Astrocyte of the spinal cord (primary cell): ENCODE measurements around the gene KIF3A.
A peak's percentile ranks its signal among the peaks of the same experiment; 100 is the strongest.

Experiments
- DNase-seq: peaks from one replicate; pipeline ENCODE4 v3.0.0; 2011; ENCODE audit warnings: low read depth, low spot score
- H3K4me3 ChIP-seq: 2 replicates; pipeline ENCODE4 v1.5.1; 2011; ENCODE audit warnings: low read depth, mild to moderate bottlenecking, low read length, moderate library complexity
- CTCF ChIP-seq: IDR thresholded peaks from 2 replicates; pipeline ENCODE4 v1.5.1; 2012; ENCODE audit warnings: low read depth, mild to moderate bottlenecking, low read length, inconsistent platforms
- in situ Hi-C: cut with HindIII; loops from 2 replicates; pipeline ENCODE4 v1.10.0; 2017; ENCODE audit warnings: low sequenced_read_pairs

The KIF3A gene

DNA sequence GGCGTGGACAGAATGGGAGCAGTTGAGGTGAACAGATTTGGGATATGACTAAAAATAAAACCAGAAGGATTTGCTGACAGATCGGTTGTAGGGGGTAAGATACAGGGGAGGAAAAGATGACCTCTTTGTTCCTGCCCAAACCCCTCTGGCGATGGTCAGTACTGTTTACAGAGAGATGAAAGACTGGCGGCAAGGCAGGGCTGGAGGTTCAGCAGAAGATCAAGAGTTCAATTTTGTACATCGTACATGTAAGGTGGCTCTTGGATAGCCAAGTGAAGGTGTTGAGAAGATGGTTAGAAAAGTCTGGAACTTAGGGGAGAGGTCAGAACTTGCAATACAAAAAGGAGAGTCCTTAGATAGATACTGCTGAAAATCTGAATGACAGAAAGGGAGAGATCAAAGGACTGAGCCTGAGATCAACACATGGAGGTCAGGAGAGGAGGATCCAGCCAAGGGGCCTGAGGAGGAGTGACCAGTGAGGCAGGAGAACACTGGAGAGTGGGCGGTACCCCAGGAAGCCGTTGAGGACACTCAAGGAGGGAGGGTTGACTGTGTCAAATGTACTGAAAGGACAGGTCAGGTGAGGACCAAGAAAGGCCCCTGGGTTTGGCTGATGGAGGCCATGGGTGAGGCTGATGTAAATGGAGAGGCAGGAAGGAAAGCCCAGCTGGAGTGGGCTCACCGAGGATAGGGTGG lies 56.4 kb downstream of the KIF3A start:
- no peak for DNase-seq
- no peak for TF ChIP-seq CTCF
- in situ Hi-C loops, result no loop called here
- H3K4me3 ChIP-seq, result no peak overlapping the region

GRCh38 chr5:132679717-132680380 lies 57.5 kb downstream of the KIF3A start:
- in situ Hi-C loops, result no loop called here
- H3K4me3 ChIP-seq, result no peak overlapping the region
- no peak for TF ChIP-seq CTCF
- no peak for DNase-seq

DNA sequence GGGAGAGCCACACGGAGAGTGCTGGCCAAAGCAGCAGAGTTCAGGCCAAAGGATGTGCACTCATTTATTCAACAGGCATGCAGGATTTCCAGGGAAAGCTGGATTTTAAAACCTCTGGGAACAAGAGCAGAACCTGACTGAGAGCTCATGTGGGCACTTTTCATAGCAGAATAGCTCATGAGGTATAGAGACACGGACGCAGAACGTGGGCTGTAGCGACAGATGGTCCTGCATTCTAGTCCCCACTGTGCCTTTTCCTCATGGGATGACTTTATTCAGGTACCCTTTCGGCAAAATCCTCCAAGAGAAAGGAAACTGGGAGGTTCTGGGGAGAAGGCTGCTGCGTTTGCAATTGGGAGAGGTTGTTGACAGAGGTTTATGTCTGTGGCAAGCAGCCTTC lies 58.2 kb downstream of the KIF3A start:
- in situ Hi-C loops, result no loop called here
- no peak for DNase-seq
- no peak for TF ChIP-seq CTCF
- H3K4me3 ChIP-seq, result no peak overlapping the region

GRCh38 chr5:132678735-132679134 lies 58.6 kb downstream of the KIF3A start:
- DNase-seq, result no peak
- in situ Hi-C loops, result no loop called here
- TF ChIP-seq CTCF, result no peak
- H3K4me3 ChIP-seq, result no peak overlapping the region

GRCh38 chr5:132677682-132678400 lies 59.5 kb downstream of the KIF3A start:
- TF ChIP-seq CTCF, result no peak
- in situ Hi-C loops, result no loop called here
- H3K4me3 ChIP-seq, result no peak overlapping the region

GRCh38 chr5:132677191-132677590 lies 60.2 kb downstream of the KIF3A start:
- peak; percentile 81 for DNase-seq
- in situ Hi-C loops, result no loop called here
- TF ChIP-seq CTCF, result peak; percentile 52
- no peak overlapping the region for H3K4me3 ChIP-seq

More at GRCh38 chr5:132677682-132678400, 59.5 kb downstream of the KIF3A start:
- DNase-seq, result no peak
